GM18870 (cell line): ENCODE data around the gene NEK7.
"Not testable (repeated sequence)": the region's sequence is repeated elsewhere in the genome, so short reads cannot be mapped to it uniquely, and the experiment has no call there.

ENCODE experiments used
- ATAC-seq: cut with Tn5 transposase; IDR thresholded peaks from one replicate; pipeline ENCODE4 v1.9.1; 2021; ENCODE audit warnings: moderate library complexity; ENCODE audit not compliant: unreplicated experiment

NEK7 gene

DNA sequence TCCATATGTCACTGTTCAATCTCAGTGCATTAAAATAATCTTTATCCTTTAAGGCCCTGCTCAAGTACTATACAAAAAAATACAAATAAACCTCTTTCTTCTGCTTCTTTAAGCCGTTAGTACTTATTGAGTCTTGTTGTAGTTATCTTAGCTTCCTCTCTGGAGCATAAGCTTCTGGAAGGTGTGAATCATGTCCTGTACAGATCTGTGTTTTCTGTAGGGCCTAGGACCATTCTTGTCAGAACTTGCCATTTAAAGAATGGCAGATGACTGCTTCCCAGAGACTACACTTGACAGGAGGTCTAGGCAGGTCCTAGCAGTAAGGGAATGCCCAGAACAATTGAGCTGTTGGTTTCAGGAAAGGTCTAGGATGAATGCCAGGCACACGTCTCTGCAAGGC is 12.9 kb downstream of the NEK7 start:
- no peak for ATAC-seq

DNA sequence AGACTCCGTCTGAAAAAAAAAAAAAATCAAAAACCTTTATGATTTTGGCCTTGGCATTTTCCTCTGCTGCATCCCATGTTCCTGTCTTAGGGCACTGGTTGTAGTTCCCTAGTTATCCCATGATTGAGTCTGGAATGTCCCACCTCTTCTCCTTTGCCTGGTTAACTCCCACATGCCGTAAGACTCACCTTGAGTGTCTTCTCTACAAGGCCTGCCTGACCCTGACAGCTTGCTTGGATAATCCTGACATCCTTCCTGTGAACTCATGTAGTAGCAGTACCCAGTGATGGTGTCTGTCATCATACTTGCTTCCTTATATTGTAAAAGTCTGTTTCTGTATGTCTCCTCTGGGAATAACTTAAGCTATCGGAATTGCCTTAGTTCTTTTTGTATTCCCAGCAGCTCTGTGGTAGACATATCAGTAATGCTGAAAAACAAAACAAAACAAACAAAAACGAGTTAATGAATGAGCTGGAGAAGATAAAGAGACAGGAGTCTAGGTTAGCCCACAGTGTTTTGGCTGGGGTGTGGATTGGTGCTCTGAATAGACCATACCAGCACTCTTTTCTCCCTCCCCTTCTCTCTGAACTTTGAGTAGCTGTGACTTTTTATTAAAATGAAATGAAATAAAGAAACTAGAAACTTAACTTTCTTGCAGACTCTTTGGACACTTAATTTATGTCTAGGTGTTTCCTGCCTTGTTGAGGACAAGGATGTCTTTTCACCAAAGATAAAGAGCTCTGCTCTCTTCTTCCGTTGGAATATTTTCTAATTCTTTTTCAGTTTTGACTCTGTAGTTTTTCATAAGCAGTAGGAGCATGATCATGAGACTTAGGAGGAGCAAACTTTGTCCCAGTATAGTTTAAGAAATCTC is 15.1 kb downstream of the NEK7 start:
- ATAC-seq, result no peak

DNA sequence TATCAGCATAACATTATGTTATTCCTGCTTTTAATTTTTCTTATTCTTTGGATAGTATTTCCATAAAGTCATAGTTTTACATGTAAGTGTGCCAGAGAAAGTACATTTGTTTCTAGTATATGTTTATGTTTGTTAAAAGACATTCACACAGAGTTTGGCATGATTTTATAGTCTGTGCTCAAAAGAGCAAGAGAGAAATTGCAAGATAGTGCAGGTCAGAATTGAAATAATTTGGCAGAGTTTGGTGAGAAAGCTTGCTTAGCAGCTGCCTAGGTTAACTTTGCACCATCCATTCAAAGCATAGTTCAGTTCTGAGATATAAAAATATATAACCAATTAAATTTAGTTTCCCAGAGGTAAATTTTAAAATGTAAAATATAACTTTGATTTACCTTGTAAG is 17.0 kb downstream of the NEK7 start:
- no peak for ATAC-seq

DNA sequence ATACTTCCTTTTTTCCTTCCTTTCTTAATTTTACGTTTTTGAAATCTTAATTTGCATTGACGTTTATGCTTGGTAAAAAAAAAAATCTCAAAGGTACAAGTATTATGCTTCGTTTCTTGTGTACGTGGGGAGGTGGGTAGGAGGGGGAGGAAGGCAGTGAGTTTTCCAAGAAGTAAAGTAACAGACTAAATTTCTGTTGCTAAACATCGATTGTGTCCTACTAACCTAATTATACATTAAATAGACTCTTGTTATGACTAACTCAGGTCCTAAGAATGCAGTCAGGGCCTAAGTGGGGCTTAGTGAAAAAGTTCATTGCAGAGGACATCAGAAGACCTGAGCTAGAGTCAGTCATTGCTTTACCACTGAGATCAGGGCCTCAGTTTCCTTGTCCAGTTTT is 17.5 kb downstream of the NEK7 start:
- ATAC-seq, result peak; percentile 53

DNA sequence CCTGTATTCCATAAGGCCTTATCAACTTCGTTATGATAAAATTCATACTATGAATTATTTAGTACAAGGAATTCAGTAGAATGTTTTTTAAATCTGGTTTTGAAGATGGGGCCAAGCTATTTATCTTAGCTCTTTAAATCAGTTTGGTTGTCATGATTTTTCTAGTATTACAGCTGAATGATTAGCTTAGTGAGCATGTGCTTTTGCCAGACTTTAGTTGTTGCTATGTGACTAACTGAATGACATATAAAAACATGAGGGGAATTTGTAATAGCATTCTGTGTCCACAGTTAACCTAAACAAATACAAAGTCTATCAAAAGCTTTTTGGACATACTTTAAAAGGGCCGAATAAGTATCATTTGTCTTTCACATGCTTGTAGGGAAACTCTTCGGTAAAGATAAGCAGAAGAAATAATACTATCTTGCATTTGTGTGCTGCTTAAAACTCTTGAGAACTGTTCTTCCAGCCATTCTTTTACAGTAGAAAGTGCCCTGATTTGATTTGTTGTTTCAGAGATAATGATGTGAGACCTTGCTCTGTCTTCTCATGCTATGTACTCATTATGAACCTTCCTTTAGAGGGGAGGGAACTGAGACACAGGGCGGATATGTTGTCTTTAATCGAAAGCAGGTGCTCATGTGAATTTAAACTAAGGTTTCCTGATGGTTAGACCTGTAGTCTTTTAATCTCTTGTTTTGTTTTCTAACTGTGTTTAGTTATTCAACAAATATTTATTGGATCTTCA is 18.8 kb downstream of the NEK7 start:
- ATAC-seq, result peak; percentile 74

DNA sequence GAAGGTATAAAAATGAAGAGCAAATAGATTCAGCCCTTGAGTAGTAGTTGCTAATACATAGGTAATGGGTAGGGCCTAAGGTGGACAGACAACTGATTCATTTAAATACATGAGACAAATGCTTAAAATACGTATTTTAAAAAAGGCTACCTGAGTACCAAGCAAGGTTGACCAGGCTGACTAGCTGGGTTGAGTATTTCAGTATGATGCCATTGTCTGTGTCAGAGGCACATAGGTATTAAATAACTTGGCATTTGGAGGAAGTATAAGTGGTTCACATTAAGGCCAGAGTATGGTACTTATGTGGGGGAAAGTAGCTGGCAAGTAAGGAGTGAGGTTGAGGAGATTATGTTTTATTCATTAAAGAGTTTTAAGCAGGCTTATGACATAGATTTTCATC is 19.4 kb downstream of the NEK7 start:
- ATAC-seq, result peak; percentile 2

DNA sequence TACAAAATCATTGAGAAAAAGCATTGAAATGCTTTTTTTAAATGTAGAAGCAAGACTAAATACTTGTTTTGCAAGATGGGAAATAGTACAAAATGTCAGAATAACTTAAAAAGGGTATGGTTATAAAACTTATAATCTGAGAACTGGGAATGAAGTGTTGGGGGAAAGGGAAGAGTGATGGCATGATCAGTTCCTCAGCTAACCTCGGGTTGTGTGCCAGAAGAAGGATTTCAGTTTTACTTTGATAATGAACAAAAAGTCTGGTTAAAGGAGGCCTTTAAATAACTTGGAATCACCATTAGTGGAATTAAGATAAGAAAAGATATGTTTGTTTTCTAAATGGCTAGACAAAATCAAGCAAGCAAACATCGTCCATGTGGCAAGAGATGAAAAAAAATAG is 20.7 kb downstream of the NEK7 start:
- no peak for ATAC-seq

DNA sequence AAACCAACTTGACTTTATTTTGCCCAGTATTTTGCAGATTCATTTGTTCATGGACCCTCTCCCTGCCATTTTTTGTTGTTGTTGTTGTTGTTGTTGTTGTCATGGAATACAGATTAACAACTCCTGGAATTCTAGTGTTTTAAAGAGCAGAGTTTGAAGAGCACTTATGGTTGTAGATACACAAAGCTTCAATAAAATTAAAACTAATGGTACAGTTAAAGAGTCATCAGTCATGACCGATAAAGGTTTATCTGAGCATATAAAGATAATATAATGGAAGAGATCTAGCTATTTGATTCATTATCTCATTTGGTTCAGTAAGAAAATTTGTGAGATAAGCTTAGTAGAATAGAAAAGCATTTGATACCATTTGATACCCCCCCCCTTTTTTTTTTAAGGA is 21.8 kb downstream of the NEK7 start:
- ATAC-seq, result no peak

DNA sequence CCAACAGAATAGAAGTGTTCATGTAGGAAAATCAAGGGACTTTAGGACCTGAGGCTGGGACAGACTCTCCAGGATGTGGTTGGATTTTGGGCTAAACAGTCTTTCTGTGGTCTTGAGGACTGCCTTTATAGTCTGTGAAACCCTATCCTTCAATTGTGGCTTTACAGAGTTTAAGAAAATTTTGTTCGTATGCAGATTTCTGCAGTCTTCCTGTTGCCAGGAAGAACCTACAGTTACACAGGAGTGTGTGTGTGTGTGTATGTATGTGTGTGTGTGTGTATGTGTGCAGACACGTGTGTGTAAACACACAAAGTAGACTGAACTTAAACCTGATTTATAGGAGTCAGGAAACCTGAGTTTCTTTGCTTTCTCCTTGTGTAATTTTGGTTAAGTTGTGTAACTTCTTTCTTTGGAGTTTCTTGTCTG is 22.8 kb downstream of the NEK7 start:
- ATAC-seq, result peak; percentile 44

DNA sequence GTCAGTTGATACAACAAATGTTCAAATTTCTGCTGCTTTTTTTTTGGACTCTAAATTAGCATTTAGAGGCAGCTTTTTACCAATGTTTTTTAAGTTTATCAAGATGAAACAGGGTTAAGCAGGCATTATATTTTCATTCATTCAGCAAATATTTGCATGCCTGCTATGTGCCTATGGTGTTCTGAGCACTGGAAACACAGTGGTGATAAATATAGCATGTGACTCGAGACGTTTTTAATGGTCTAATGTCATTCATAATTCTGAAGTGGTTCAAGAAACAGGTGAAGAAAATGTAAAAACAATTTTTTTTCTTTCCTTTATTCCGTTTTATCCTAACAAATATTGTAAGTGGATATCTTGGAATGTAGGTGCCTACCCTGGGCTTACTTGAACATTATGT is 26.8 kb downstream of the NEK7 start:
- no peak for ATAC-seq

DNA sequence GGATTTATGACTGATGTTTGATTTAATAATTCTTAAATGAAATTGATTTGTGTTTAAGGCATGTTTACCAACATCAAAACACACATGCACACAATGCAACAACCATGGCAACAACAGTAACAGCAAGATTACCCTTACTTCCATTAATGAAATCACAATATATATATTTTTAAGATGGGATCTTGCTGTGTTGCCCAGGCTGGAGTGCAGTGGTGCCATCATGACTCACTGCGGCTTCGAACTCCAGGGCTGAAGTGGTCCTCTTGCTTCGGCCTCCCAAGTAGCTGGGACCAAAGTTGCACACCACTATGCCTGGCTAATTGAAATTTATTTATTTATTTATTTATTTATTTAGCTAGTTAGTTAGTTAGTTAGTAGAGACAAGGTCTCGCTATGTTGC is 27.7 kb downstream of the NEK7 start:
- ATAC-seq, result no peak

DNA sequence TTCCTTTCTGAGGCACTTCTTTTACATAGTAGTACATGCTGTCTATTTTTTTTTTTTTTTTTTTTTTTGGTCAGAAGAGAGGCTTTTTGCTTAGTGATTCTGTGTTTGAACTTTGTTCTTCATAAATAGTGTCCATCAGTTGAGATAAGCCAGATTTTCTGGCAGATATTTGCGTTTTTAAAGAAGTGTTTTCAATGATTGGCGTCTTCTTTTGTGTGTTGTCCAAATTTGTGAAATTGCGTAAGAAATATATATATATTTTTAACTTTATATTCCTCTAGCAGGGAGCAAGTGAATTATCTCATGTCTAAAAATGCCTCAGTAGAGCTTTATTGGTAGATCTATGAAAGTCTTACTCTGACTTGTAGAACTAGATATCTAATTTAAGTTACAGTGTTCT is 28.3 kb downstream of the NEK7 start:
- ATAC-seq, result no peak

DNA sequence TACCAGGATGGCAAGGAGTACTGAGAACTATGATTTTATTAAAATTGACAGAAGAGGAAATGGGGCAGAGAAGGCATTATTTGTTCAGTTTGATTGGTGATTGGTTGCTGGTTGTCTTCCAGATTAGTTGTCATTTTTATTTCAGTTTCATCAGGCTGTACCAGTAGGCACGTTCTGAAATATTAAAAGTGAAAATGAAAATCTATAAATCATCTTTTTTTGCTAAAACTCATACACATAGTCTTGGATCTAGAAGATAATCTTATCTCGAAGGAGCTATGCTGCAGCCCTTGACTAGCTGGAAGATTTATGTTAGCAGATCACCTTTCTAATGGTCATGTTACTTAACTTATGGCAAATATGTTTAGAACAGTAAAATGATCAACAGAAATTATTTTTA is 29.0 kb downstream of the NEK7 start:
- ATAC-seq, result peak; percentile 85

DNA sequence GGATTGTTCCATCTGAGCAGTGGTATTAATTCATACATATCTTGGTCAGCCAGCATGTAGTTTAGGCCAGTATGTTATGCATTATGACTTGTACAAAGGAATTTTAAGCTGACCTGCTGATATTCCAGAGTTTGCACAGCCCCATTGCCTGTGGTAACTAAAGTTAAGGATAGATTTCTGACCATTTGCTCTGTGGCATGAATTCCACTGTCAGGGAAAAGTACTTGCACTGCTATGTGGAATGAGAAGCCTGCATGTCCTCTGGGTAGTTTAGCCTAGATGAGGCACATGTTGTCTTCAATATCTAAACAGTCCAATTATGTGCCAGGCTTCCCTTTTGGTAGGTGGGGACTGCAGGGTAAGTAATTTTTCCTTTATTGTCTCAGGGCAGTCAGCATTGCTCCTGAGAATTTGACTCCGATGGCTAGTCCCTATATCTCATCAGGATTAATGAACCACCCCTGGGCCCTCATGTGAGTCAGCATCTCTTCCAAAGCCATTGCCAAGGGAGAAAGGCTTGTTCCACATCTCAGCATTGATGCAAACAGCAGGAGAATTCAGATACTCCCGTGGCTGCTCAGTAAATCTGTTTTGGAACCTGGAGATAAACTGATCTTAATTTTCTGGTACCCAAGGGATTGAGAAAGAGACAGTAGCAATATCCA is 30.2 kb downstream of the NEK7 start:
- ATAC-seq, result no peak

DNA sequence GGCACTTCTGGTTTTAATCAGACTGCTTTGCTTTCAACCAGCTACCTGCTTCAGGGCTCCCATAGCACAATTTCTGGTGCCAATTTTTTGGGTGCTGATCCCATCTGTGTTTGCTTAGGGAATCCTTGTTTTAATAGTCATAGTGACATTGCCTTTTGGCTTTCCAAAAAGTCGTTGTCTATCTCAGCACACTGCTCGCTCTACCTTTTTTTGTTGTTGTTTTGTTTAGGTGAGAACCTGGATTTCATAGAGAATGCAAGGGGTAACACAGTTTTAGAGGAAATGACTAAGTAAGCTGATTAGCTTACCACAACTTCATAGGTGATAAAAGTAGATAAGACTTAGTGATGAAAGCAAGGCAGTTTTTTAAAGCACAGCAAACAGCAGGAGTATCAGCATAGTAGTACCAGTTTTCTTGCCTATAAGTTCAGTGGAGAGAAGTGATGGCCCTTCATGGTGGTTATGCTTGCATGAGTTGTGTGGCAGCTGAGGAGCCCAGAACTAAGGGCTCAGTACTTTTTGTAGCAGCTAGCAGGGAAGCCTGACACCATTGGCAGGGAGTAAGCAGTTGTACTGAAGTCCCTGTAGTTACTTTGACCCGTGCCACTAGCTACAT is 31.3 kb downstream of the NEK7 start:
- no peak for ATAC-seq

DNA sequence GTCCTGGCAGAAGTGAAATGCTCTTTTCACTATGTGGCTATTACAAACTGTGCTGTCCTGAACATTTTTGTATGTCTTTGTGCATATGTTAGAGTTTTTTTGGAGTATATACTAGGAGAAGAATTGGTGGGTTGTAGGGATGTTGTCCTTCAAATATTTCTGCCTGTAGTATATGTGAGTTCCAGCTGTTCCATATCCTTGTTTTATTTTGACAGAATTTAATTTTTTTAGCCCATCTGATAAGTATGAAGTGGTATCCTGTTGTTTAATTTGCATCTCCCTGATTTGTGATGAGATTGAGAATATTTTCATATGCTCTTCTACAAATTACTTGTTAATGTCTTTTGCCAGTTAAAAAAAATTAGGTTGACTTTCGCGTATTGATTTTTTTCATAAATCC is 34.3 kb downstream of the NEK7 start:
- no peak for ATAC-seq

DNA sequence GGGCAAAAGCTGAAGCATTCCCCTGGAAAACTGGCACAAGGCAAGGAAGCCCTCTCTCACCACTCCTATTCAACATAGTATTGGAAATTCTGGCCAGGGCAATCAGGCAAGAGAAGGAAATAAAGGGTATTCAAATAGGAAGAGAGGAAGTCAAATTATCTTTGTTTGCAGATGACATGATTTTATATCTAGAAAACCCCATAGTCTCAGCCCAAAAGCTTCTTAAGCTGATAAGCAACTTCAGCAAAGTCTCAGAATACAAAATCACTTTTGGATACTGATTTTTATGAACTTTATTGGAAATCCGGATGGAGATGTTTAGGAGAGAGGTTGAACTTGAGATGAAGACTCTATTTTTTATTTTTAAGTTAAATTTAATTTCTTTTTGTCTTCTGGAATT is 37.1 kb downstream of the NEK7 start:
- not testable (repeated sequence) for ATAC-seq

DNA sequence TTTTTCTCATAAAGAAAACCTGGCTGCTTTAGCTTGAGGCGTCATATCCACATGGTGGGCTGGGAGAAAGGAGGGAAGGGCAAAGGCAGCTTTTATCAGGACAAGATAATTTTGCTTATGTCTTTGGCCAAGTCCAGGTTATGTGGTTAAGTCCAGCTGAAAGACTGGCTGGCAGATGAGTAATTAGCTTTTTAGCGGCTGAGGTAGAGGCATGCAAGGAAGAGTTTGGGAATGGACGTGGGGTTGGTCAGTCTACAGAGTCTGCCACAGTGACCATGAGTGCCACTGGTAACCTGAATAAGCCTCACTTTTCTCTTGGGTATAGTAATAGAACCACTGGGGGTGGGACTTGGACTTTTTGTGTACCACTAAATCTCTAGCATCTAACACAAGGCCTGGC is 39.8 kb downstream of the NEK7 start:
- ATAC-seq, result no peak

DNA sequence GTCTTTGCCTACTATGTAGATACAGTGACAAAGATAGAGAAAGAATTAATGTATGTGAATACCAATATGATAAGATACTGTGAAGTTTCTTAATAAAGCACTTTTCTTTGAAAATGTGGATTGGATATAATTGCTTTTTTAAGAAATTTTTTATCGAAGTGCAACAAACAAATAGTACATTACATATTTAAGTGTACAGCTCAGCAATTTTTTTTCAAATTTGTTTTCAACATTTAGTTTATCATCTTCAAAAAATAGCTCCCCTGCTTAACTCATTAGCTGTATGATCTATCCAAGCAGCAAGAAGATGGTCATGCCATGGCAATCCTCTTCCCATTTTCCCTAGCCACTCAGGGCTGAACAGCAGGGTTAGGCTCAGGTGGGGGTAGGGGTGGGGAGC is 40.5 kb downstream of the NEK7 start:
- no peak for ATAC-seq

DNA sequence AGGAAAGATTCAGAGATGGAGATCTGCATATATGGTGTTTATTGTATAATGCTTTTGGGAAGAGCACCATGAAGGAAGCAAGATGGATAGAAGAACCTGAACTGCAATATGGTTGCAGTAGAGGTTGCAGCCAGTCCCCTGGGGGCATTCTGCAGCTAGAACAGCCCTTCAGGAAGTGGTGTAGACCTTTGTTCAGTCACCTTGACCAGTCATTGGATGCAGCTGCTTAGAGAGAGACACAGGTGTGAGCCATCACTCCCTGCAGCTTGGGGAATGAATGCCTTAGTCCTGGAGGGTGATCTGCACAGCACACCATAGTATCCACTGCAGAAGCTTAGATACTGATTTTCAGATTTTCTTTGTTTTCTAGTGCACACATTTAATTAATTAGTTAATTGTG is 42.3 kb downstream of the NEK7 start:
- peak; percentile 61 for ATAC-seq
